EL (cell line): ENCODE results near the gene FUCA2.
"Not testable (repeated sequence)": the region's sequence is repeated elsewhere in the genome, so short reads cannot be mapped to it uniquely, and the experiment has no call there.

Experiments
- DNase-seq: peaks from one replicate; pipeline ENCODE4 v3.0.0-alpha.2; 2016

FUCA2 gene

GRCh38 chr6:143536461-143536865, 24.9 kb upstream of the FUCA2 start:
- peak; percentile 65 for DNase-seq

GRCh38 chr6:143535189-143535614, 23.7 kb upstream of the FUCA2 start:
- no peak for DNase-seq

DNA sequence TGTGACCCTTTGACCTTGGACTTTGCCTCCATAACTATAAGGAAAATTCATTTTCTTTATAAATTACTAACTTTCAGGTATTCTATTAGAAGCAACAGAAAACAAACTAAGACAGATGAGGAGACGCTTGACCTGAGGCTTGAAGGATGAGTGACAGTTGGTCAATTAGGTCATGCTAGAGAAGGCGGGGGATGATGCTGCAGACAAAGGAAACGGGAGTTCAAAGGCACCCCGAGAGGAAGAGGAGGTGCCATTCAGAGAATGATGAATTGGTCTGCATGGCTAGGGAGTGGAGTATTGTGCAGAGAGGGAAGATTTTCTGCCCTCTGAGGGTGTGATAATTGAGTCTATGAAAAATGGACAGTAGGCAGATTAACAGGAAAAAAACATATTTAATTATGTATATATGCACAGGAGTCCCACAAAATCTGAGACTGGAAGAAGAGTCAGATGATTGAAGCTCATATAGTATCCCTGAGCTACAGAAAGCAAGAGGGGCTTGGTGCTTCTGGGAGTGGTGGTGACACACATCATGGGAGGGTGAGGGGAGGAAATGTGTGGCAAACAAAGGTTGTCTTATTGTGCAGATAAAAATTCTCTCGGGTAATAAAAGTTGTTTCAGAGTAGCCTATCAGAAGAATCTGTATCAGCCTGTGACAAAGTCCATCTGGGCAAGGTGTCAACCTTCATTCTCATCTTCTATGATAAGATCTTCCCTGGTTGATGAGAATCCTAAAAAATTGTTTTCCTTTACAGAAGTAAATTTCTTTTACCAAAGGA, 20.4 kb upstream of the FUCA2 start:
- no peak for DNase-seq

DNA sequence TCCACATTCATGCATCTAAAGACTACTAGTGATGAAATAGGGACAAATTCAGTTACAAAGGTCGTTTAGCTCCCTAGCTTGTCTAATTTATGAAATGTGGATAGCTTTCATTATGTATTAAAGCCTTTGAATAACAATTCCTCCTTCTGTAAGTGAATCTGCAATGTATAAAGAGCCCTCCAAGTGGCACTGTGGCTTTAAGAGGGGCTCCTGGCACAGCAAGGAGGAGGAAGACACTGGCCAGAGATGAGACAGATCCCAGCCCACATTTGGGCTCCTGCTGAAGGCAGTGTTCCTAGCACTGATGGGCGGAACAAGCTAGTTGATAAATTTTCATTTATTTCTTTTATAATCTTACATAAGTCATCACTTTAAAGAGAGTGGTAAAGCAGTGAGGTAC, 17.6 kb upstream of the FUCA2 start:
- DNase-seq: peak; percentile 28

DNA sequence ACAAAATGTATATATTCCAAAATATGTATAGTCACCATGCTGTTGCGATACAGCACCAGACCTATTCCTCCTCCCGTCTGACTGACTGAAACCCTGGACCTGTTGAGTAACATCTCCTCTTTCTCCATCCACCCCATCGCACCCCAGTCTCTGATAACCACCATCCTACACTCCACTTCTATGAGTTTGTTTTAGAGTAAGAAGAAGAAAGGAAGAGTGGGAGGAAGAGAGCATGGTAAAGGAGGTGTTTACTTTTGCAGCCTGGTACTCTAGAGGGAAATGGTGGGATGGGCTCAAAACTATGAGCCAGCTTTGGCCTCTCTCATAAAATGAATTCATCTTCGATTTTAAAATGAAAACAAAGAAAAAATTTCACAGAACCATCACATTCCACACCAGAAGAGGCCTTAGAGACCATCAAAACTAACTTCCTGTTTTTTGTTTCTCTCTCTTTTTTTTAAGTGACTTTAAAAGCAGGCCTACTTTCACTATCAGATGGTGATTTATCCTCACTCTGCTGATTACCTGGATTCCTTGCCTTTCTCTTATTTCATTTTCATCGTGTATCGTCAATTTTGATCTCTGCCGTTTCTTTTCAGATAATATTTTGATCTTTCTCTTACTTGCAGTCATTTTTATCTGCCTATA, 16.8 kb upstream of the FUCA2 start:
- no peak for DNase-seq

DNA sequence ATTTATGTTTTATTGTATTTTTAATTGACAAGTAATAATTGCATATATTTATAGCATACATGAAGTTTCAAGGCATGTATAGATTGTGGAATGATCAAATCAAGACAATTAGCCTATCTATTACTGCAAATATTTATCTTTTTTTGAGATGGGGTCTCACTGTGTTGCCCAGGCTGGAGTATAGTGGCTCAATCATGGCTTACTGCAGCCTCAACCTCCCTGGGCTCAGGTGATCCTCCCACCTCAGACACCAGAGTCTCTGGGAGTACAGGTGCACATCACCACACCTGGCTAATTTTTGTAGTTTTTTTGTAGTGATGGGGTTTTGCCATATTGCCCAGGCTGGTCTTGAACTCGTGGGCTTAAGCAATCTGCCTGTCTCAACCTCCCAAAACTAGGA, 16.2 kb upstream of the FUCA2 start:
- DNase-seq: no peak

DNA sequence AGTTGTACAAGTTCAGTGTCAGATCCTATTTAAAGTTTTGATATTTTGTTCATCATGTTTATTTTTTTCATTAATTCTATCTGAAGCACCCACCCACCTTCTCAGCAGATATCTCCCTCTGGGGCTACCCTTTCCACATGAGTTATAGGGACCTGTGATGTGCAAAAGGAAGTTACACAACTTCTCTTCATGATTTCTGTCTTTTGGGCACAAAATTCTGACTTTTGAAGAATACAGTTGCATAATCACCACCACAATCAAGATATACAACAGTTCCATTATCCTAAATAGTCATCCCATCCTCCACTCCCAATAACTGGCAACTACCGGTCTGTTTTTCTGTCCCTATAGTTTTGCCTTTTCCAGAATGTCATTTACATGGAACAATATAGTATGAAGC, 13.8 kb upstream of the FUCA2 start:
- no peak for DNase-seq

DNA sequence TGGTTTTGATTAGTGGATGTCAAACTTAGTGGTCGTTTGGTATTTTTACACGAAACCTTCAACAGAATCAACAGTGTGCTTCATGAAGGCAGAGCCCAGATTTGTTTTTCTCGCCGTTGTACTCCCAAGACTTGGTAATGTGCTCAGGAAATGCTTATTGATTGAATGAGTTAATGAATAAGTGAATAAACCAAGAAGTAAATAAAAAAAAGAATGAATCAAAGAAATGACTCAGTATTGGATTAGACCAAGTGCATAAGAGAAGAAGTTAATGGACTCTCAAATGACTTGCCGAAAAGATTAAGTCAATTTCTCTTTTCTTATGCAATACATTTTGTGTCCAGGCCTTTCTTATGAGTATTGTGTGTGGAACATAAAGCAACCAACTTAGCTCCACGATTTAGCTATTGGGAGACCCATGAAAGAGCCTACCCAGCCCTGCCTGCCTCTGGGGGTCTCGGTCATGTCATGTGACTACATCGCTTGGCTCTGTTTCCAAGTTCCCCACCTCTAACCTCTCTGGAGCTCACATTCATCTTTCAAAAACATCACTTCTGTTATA, 10.6 kb upstream of the FUCA2 start:
- DNase-seq: no peak

GRCh38 chr6:143517447-143517773, 5.9 kb upstream of the FUCA2 start:
- DNase-seq: no peak

- no peak for DNase-seq
Observed at GRCh38 chr6:143516690-143517446, 5.3 kb upstream of the FUCA2 start.

GRCh38 chr6:143515766-143516355, 4.3 kb upstream of the FUCA2 start:
- no peak for DNase-seq

GRCh38 chr6:143515061-143515760, 3.7 kb upstream of the FUCA2 start:
- peak; percentile 7 for DNase-seq

- peak; percentile 21 for DNase-seq
Observed at GRCh38 chr6:143513410-143513809, 1.9 kb upstream of the FUCA2 start.

- not testable (repeated sequence) for DNase-seq
Observed at GRCh38 chr6:143510326-143510725, 1.2 kb downstream of the FUCA2 start.

DNA sequence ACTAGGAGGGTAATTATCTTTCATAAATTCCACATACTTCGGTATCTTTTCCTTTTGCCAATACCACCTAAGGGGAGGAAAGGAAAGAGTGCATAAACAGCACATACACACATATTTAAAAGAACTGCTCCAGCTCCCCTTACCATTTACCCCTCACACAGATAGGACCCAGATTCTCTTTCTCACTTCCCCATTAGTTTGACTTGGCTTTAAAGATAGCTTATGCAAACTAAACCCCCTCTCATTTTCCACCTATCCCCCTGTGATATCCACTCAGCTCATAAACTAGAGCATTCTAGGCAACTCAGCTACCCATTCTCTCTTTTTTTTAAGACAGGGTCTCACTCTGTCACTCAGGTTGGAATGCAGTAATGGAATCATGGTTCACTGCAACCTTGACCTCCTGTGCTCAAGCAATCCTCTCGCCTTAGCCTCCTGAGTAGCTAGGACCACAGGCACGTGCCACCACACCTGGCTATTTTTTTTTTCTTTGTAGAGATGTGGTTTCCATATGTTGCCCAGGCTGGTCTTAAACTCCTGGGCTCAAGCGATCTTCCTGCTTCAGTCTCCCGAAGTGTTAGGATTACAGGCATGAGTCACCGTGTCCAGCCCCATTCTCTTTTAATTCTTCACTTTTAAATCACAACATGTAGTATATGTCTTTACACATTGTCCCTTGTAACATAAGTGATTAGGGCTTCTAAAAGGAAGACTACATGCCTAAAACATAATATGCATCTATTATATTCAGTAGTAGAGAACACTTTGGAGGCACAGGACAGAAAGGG, 4.0 kb downstream of the FUCA2 start:
- DNase-seq: peak; percentile 49

DNA sequence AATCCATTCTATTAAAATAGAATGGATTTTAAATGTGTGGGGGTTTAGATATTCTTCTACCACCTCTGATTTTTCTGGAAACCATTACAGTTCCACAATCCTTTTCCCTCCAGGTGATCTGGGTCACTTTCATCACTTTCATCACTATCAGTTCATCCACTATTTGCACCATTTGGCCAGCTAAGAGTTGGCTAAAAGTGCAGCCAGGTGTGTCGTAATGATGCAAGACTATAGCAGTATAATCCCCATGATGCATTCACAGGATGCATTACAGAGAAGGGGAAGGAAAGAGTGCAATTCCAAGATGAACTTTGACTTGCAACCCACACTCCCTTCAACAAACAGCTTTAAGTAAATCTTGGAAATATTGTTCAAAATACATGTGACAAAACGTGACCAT, 4.9 kb downstream of the FUCA2 start:
- no peak for DNase-seq

DNA sequence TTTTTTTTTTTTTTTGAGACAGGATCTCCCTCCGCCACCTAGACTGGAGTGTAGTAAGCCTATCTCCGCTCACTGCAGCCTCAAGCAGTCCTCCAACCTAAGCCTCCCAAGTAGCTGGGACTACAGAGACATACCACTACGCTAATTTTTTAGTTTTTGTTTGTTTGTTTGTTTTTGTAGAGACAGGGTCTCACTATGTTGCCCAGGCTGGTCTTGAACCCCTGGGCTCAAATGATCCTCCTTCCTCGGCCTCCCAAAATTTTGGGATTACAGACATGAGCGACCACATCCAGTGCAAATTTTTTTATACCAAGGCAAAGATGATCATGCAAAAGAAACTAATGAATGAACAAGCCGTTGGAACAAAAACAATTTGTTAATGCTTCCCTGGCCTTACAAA, 5.3 kb downstream of the FUCA2 start:
- DNase-seq: no peak

- DNase-seq: no peak
Observed at GRCh38 chr6:143505537-143505936, 6.0 kb downstream of the FUCA2 start.

DNA sequence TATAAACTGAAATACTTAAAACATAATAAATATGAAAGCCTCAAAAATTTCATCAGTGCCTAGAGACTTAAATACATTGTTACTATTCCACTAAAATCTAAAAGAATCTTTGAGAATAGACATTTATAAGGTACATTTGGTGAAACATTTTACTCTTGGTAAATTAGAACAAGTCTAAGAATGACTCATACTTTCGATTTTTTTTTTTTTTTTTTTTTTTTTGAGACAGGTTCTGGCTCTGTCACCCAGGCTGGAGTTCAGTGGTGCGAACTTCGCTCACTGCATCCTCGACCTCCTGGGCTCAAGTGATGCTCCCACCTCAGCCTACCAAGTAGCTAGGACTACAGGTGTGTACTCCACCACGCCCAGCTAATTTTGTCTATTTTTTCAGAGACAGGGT, 6.4 kb downstream of the FUCA2 start:
- DNase-seq: no peak

- DNase-seq: no peak
Observed at GRCh38 chr6:143504369-143504768, 7.2 kb downstream of the FUCA2 start.

DNA sequence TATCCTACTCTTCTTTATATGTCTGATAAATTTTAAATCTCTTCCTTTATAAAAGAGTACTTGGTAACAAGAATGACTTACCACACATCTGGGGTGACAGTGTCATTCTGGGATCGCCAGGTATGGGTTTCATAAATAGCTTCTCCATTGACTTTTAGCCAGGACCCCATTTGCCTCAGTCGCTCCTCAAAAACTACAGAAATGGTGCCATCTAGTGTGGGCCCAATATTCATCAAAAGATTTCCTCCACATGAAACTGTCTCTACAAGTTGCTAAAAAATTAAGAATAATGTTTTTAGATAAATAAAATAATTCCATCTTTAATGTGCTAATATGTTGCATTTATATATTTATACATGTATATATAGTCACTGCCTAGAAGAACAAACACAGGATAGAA, 9.7 kb downstream of the FUCA2 start:
- no peak for DNase-seq

GRCh38 chr6:143498428-143498827, 13.1 kb downstream of the FUCA2 start:
- DNase-seq: no peak
